B cell (primary cell): Measurements from ENCODE around the gene ELF4. TPM values are rescaled to one million over a fixed set of nuclear protein-coding genes. Genes with fewer than 3 reads are reported as not detected.
A peak's percentile ranks its signal among the peaks of the same experiment; 100 is the strongest.

Experiments
- ATAC-seq: fragments of 200-7000 bp; cut with Tn5 transposase; one replicate; pipeline ENCODE4 v1.10.0; 2021; ENCODE audit warnings: low read depth, mild to moderate bottlenecking, moderate number of reproducible peaks, moderate library complexity
- CTCF ChIA-PET: fragments of 350-600 bp; sonication (Branson Sonifier 250); formaldehyde crosslinking; loops from one replicate; lab custom pipeline; 2021; ENCODE audit warnings: antibody characterized with exemption, inconsistent platforms; lab: Charles Lee
- POLR2A ChIA-PET: fragments of 350-600 bp; sonication (Branson Sonifier 250); formaldehyde crosslinking; loops from one replicate; lab custom pipeline; 2021; ENCODE audit warnings: antibody characterized with exemption; lab: Charles Lee
- DNase-seq: peaks from one replicate; pipeline ENCODE4 v3.0.0; 2013
- H2AFZ ChIP-seq: 2 replicates; pipeline ENCODE4 v1.6.1; 2012; ENCODE audit warnings: mild to moderate bottlenecking, low read depth, low read length; ENCODE audit not compliant: insufficient read depth, poor library complexity, severe bottlenecking
- H3K27ac ChIP-seq, 2 donors: 1 replicate in 1 of 2; 2 replicates in 1 of 2; pipeline ENCODE4 v1.5.1; 2012 to 2013; ENCODE audit warnings: low read length in 2 of 2, mild to moderate bottlenecking in 2 of 2, moderate library complexity in 1 of 2
- H3K27me3 ChIP-seq, 4 experiments: fragments of 200-600 bp in 1 of 4; sonication (generic) in 1 of 4; replicated peaks in 1 of 4; 1 replicate in 2 of 4; 2 replicates in 2 of 4; pipeline versions ENCODE4 v1.6.1 to v1.7.0; 2013 to 2016; ENCODE audit warnings: low read length in 3 of 4, mild to moderate bottlenecking in 2 of 4, mixed read lengths in 1 of 4, moderate library complexity in 1 of 4; ENCODE audit not compliant: insufficient read depth in 4 of 4, control insufficient read depth in 3 of 4; ENCODE audit errors: control extremely low read depth in 1 of 4
- H3K36me3 ChIP-seq, 2 experiments: replicated peaks in 1 of 2; 1 replicate in 1 of 2; 2 replicates in 1 of 2; pipeline versions ENCODE4 v1.6.1 to v1.7.1; 2013; ENCODE audit warnings: low read length in 1 of 2; ENCODE audit not compliant: insufficient read depth in 2 of 2, control insufficient read depth in 1 of 2; ENCODE audit errors: control extremely low read depth in 1 of 2, extremely low read depth in 1 of 2
- H3K4me1 ChIP-seq, 2 donors: fragments of 200-600 bp in 1 of 2; sonication (generic) in 1 of 2; 1 replicate in 1 of 2; 2 replicates in 1 of 2; pipeline versions ENCODE4 v1.5.1 to v1.6.1; 2013 to 2017; ENCODE audit warnings: low read length in 2 of 2; ENCODE audit not compliant: control insufficient read depth in 2 of 2, insufficient read depth in 2 of 2
- H3K4me2 ChIP-seq: replicated peaks from 2 replicates; pipeline ENCODE3; 2012; ENCODE audit warnings: mild to moderate bottlenecking, low read depth, low read length; ENCODE audit not compliant: poor library complexity, severe bottlenecking
- H3K4me3 ChIP-seq, 5 experiments: fragments of 200-600 bp in 1 of 5; sonication (generic) in 1 of 5; 1 replicate in 3 of 5; 2 replicates in 2 of 5; pipeline versions ENCODE4 v1.5.1 to v1.7.0; 2011 to 2016; ENCODE audit warnings: low read length in 4 of 5, mild to moderate bottlenecking in 4 of 5, low read depth in 2 of 5, control low read depth in 1 of 5, moderate library complexity in 1 of 5; ENCODE audit not compliant: insufficient read depth in 1 of 5; ENCODE audit errors: control extremely low read depth in 1 of 5, extremely low read depth in 1 of 5
- H3K79me2 ChIP-seq: fragments of 200-600 bp; sonication (generic); one replicate; pipeline ENCODE4 v1.6.0; 2016; ENCODE audit warnings: low read length; ENCODE audit not compliant: control insufficient read depth, insufficient read depth
- H3K9ac ChIP-seq: fragments of 200-600 bp; sonication (generic); 2 replicates; pipeline ENCODE4 v1.6.1; 2017; ENCODE audit warnings: mild to moderate bottlenecking, low read length, moderate library complexity
- H3K9me3 ChIP-seq, 3 donors: one replicate each; pipeline versions ENCODE4 v1.6.1 to v1.7.1; 2013; ENCODE audit warnings: low read length in 2 of 3; ENCODE audit not compliant: control insufficient read depth in 2 of 3, insufficient read depth in 1 of 3; ENCODE audit errors: control extremely low read depth in 1 of 3
- H4K20me1 ChIP-seq: 2 replicates; pipeline ENCODE4 v1.6.0; 2012; ENCODE audit warnings: mild to moderate bottlenecking, low read length; ENCODE audit not compliant: insufficient read depth, control insufficient read depth, poor library complexity, severe bottlenecking
- H3K27ac Mint-ChIP-seq: one replicate; pipeline ENCODE4 v1.8.0; 2021; ENCODE audit warnings: mixed read lengths
- H3K27me3 Mint-ChIP-seq: one replicate; pipeline ENCODE4 v1.8.0; 2021; ENCODE audit warnings: mixed read lengths
- H3K4me1 Mint-ChIP-seq: one replicate; pipeline ENCODE4 v1.8.0; 2021; ENCODE audit warnings: mixed read lengths
- H3K4me3 Mint-ChIP-seq: one replicate; pipeline ENCODE4 v1.8.0; 2021; ENCODE audit warnings: mixed read lengths
- H3K9me3 Mint-ChIP-seq: one replicate; pipeline ENCODE4 v1.8.0; 2022; ENCODE audit warnings: mixed read lengths; ENCODE audit not compliant: insufficient read depth
- EZH2 ChIP-seq: IDR thresholded peaks from 2 replicates; pipeline ENCODE4 v1.6.1; 2012; ENCODE audit warnings: borderline replicate concordance, low read depth, mild to moderate bottlenecking, moderate library complexity, low read length; ENCODE audit not compliant: insufficient read depth, poor library complexity, severe bottlenecking
- WGBS: methylation state at CpG from one replicate; pipeline ENCODE4 v1.1.5; 2013; ENCODE audit warnings: missing lambda C conversion rate; ENCODE audit not compliant: insufficient coverage; 5-methylcytosine and 5-hydroxymethylcytosine counted together
- intact Hi-C: fragments of 100-400 bp; cut with micrococcal nuclease; formaldehyde crosslinking; loops from one replicate; pipeline ENCODE4 v1.10.0; 2022
- polyA plus RNA-seq: library from polyadenylated mRNA; depleted of rRNA; stranded (reverse); fragments of >200 nt; gene quantifications from 2 replicates; pipeline ENCODE4 v1.2.3, GENCODE V29; 2012
- total RNA-seq, 2 donors: library from RNA; stranded (reverse); fragments of 120-200 nt in 1 of 2; gene quantifications; 1 replicate in 1 of 2; 2 replicates in 1 of 2; pipeline versions ENCODE4 v1.2.3 to v1.2.4, GENCODE V29; 2013 to 2022
- TF ChIP-seq, protein P1 (sequence below): fragments of 200-600 bp; IDR thresholded peaks from one replicate; pipeline ENCODE4 v1.8.0; 2022; ENCODE audit warnings: antibody characterized with exemption, mild to moderate bottlenecking

Gene ELF4
- total and polyA plus RNA-seq, 2 donors (not counting 1 experiment from before 2014, with no cell fraction given) = 24.7 to 26.3 TPM

DNA sequence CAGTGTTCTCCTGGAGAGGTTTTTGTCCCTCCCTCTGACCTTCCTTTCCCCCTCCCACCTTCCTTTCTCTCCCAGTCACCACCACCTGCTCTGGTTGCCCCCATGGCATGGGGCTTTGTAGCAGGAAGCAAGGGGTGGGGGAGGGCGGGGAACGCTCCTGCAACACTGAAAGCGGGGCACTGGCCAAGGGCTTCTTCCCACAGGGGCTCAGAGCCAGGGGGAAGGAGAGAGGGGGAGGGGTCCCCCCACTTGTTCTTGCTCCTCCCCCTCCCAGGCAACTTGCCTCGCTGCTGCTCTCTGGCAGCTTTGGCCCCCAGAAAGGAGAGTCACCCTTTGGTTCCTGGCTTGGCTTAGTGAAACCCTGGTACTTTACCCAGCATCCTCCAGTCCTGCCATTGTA is 79.5 kb downstream of the ELF4 start:
- ATAC-seq = no peak
- ChIA-PET POLR2A (no interaction called here), CTCF (no interaction called here)
- Histone ChIP-seq H2AFZ (no peak overlapping the region), H3K79me2 (no peaks in the 10 kb centered on the region), H3K4me2 (no peak overlapping the region), H3K36me3 (peaks cover 0 to 21% of the 10 kb centered on the region in 2 experiments), H3K9ac (no peak overlapping the region), H3K27me3 (no peaks in the 10 kb centered on the region), H3K4me3 (no peak overlapping the region), H4K20me1 (no peaks in the 10 kb centered on the region), H3K27ac (no peak overlapping the region), H3K9me3 (no peaks in the 10 kb centered on the region), H3K4me1 (no peaks in the 10 kb centered on the region)
- TF ChIP-seq, protein P1, sequence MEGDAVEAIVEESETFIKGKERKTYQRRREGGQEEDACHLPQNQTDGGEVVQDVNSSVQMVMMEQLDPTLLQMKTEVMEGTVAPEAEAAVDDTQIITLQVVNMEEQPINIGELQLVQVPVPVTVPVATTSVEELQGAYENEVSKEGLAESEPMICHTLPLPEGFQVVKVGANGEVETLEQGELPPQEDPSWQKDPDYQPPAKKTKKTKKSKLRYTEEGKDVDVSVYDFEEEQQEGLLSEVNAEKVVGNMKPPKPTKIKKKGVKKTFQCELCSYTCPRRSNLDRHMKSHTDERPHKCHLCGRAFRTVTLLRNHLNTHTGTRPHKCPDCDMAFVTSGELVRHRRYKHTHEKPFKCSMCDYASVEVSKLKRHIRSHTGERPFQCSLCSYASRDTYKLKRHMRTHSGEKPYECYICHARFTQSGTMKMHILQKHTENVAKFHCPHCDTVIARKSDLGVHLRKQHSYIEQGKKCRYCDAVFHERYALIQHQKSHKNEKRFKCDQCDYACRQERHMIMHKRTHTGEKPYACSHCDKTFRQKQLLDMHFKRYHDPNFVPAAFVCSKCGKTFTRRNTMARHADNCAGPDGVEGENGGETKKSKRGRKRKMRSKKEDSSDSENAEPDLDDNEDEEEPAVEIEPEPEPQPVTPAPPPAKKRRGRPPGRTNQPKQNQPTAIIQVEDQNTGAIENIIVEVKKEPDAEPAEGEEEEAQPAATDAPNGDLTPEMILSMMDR = no peak
- TF ChIP-seq EZH2 = no peak
- intact Hi-C loops = no loop called here
- no peak for DNase-seq
- no CpG with 5 or more reads among the region's 4 CpGs for WGBS
- no peaks in the 10 kb centered on the region for H3K27me3 Mint-ChIP-seq
- H3K4me1 Mint-ChIP-seq = peaks cover 2% of the 10 kb centered on the region
- H3K9me3 Mint-ChIP-seq = no peaks in the 10 kb centered on the region
- H3K4me3 Mint-ChIP-seq = no peak overlapping the region
- no peak overlapping the region for H3K27ac Mint-ChIP-seq

DNA sequence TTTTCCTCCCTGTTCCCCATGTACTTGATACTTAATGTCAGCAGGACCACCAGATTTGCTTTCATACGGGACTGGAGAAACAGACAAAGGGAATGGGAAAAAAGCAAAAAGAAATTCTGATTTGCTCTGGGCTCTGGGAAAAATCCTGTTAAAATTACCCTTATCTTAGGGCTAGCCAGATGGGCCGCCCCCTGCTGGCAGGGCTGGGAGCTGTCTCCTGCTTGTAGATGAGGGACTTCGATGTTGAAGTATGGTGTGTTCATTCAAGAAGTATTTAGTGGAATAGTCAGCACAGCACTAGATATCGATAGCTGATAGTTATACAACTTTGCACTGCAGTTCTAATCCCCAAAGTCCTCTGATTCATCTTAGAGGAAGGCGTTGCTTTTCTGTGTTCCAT is 82.1 kb downstream of the ELF4 start:
- Histone ChIP-seq H3K9me3 (no peaks in the 10 kb centered on the region), H3K79me2 (no peaks in the 10 kb centered on the region), H3K4me2 (no peak overlapping the region), H3K4me1 (peaks cover 13 to 20% of the 10 kb centered on the region in 2 donors), H3K9ac (no peak overlapping the region), H4K20me1 (no peaks in the 10 kb centered on the region), H2AFZ (no peak overlapping the region), H3K27me3 (no peaks in the 10 kb centered on the region), H3K36me3 (peaks cover 0 to 19% of the 10 kb centered on the region in 2 experiments), H3K27ac (no peak overlapping the region), H3K4me3 (no peak overlapping the region)
- H3K27ac Mint-ChIP-seq = no peak overlapping the region
- H3K27me3 Mint-ChIP-seq = no peaks in the 10 kb centered on the region
- no peak for ATAC-seq
- H3K9me3 Mint-ChIP-seq = no peaks in the 10 kb centered on the region
- ChIA-PET CTCF (interaction anchor here (0.8 to 7.8 kb wide), 23 partner anchors 10 to 423 kb away, joined by 3 to 185 read pairs (median 5); partner anchors contain the start of genes AIFM1, APLN and UTP14A), POLR2A (interaction anchor here (1.0 kb wide), 1 partner anchor 103 kb away, joined by 3 read pairs; no protein-coding TSS in a partner anchor)
- intact Hi-C loops = loop anchor here (1.0 to 10.0 kb wide), 4 partner anchors 34 to 421 kb away; partner anchors contain the start of gene ZDHHC9
- peaks cover 15% of the 10 kb centered on the region for H3K4me1 Mint-ChIP-seq
- TF ChIP-seq, protein P1 = peak; percentile 78
- TF ChIP-seq EZH2 = no peak
- no peak overlapping the region for H3K4me3 Mint-ChIP-seq
- DNase-seq = peak; percentile 62
- no CpG with 5 or more reads among the region's 5 CpGs for WGBS
